GM18867 (cell line): ENCODE data around the gene OLFML3.
A peak's percentile ranks its signal among the peaks of the same experiment; 100 is the strongest.
"Not testable (repeated sequence)": the region's sequence is repeated elsewhere in the genome, so short reads cannot be mapped to it uniquely, and the experiment has no call there.

ENCODE experiments used
- ATAC-seq: cut with Tn5 transposase; IDR thresholded peaks from one replicate; pipeline ENCODE4 v1.9.1; 2021; ENCODE audit warnings: mild to moderate bottlenecking, moderate library complexity; ENCODE audit not compliant: unreplicated experiment

Gene OLFML3

GRCh38 chr1:113990530-113990929, 11.3 kb downstream of the OLFML3 start:
- no peak for ATAC-seq

- ATAC-seq: no peak
These were observed 11.7 kb downstream of the OLFML3 start for GRCh38 chr1:113990961-113991360.

- peak; percentile 60 for ATAC-seq
These were observed 12.3 kb downstream of the OLFML3 start for GRCh38 chr1:113991467-113991997.

GRCh38 chr1:113993072-113993471, 13.8 kb downstream of the OLFML3 start:
- no peak for ATAC-seq

- ATAC-seq: no peak
These were observed 14.5 kb downstream of the OLFML3 start for GRCh38 chr1:113993766-113994165.

GRCh38 chr1:113995382-113995781, 16.1 kb downstream of the OLFML3 start:
- ATAC-seq: no peak

- no peak for ATAC-seq
These were observed 19.1 kb downstream of the OLFML3 start for GRCh38 chr1:113998361-113998760.

- no peak for ATAC-seq
These were observed 20.0 kb downstream of the OLFML3 start for GRCh38 chr1:113999233-113999632.

- ATAC-seq: no peak
These were observed 20.5 kb downstream of the OLFML3 start for GRCh38 chr1:113999799-114000198.

- no peak for ATAC-seq
These were observed 21.1 kb downstream of the OLFML3 start for GRCh38 chr1:114000406-114000805.

GRCh38 chr1:114002492-114003239, 23.4 kb downstream of the OLFML3 start:
- no peak for ATAC-seq

GRCh38 chr1:114003431-114003830, 24.2 kb downstream of the OLFML3 start:
- ATAC-seq: no peak

- ATAC-seq: not testable (repeated sequence)
These were observed 27.6 kb downstream of the OLFML3 start for GRCh38 chr1:114006825-114007224.

- no peak for ATAC-seq
These were observed 29.2 kb downstream of the OLFML3 start for GRCh38 chr1:114008480-114008941.

GRCh38 chr1:114008993-114009392, 29.7 kb downstream of the OLFML3 start:
- ATAC-seq: no peak

- ATAC-seq: no peak
These were observed 30.1 kb downstream of the OLFML3 start for GRCh38 chr1:114009393-114009792.

GRCh38 chr1:114010433-114011184, 31.3 kb downstream of the OLFML3 start:
- ATAC-seq: no peak

GRCh38 chr1:114011796-114012195, 32.5 kb downstream of the OLFML3 start:
- ATAC-seq: no peak

- no peak for ATAC-seq
These were observed 35.8 kb downstream of the OLFML3 start for GRCh38 chr1:114015075-114015474.

- ATAC-seq: not testable (repeated sequence)
These were observed 40.5 kb downstream of the OLFML3 start for GRCh38 chr1:114019724-114020123.

GRCh38 chr1:114021665-114022099, 42.4 kb downstream of the OLFML3 start:
- ATAC-seq: no peak

- no peak for ATAC-seq
These were observed 43.6 kb downstream of the OLFML3 start for GRCh38 chr1:114022877-114023276.
